GM19193 (cell line): ENCODE measurements around the gene GFPT1.

ENCODE experiments used
- POLR2A ChIP-seq: IDR thresholded peaks from 4 replicates; pipeline ENCODE4 v1.6.1; 2011; ENCODE audit not compliant: insufficient read depth, insufficient read length; ENCODE audit errors: extremely low read depth

The GFPT1 gene

DNA sequence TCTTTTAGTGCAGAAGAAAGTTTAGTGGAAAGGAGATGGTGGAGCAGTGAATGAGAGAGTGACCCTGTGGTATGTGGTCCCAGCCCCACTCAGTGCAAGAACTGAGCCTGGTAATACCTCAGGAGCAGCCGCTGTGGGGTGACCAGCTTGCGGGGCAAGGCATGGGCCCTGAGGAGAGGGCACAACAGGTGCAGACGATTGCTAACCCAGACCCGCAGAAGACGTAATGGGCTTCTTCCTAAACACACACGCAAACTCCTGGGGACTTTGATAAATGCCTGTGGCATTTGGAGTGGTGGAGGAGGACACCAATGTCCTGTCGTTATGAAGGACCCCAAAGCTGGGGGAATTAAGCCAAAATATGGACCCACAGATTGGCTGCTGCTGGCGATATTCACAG lies 78.7 kb downstream of the GFPT1 start:
- no peak for TF ChIP-seq POLR2A

DNA sequence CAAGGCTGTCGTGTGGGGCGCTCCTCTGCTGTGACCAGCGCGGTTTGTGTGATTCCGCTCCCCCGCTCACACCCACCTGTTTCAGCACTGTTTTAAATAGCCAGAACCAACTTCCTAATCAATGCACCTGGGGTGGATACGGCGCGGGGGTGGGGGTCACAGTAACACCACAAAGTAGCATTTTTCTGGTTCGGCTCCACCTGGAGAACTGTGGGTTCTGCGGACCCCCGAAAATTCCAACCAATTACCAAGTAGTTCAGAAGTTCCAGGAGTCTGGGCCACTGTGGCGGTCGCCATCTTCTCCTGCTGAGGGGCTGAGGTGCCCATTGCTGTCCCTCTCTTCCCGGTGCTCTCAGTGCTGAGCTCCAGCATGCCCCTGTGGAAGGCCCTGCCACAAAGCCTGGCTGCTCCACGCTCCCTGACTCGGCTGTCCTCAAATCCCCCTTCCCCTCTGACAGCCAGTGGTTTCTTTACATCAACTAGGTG lies 79.4 kb downstream of the GFPT1 start:
- no peak for TF ChIP-seq POLR2A

DNA sequence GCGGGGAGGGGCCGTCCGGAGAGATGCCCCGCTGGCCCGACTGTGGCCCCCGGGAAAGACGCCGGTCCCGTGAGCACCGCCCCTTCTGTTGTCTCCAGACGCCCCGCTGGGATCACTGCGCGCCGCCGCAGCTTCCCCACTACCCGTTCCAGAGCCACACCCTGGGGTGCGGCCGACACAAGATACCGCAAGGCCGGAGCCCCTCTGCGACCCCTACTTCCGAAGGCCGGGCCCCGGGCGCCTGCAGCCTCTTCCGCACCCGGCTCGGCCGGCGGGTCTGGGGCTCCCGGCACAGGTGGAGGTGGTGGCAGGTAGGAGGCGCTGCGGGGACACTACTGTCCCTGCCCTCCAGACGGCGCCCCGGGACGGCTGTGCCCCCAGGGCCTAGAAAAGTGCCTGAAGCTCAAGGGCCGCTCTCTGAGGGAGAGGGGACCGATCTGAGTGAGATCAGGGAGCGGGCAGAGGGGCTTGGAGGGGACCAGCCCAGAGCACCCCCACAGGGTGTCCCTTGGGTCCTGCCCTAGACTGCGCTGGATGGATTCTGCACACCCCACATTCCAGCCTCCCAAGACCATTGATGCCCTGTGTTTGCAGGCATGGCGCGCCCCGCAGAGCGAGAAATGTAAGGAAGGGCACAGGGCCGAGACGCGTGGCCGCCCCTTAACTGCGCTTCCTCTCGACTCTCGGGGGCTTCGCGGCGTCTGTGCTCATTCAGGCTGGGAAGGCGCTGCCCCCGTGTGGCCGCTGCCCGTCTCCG lies 80.0 kb downstream of the GFPT1 start:
- no peak for TF ChIP-seq POLR2A

DNA sequence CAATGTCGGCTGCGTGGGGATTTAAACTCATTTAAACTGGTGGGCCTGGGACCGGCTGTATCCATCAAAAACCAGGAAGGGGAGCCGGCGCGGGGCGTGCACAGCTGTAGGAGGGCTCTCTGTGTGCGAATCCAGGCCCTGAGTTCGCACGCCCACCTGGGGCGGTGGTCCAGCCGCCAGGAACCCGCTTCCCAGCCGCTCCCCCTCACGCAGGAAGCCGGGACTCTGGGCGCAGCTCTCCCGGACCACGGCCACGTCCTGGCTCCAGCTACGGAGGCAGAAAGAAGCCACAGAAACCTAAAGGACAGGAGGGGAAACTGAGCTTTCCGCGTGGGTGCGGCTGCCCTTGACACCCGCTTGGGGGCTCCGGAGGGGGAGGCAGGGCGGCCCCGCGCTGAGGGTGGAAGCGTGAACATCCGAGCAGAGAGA lies 80.6 kb downstream of the GFPT1 start:
- no peak for TF ChIP-seq POLR2A

DNA sequence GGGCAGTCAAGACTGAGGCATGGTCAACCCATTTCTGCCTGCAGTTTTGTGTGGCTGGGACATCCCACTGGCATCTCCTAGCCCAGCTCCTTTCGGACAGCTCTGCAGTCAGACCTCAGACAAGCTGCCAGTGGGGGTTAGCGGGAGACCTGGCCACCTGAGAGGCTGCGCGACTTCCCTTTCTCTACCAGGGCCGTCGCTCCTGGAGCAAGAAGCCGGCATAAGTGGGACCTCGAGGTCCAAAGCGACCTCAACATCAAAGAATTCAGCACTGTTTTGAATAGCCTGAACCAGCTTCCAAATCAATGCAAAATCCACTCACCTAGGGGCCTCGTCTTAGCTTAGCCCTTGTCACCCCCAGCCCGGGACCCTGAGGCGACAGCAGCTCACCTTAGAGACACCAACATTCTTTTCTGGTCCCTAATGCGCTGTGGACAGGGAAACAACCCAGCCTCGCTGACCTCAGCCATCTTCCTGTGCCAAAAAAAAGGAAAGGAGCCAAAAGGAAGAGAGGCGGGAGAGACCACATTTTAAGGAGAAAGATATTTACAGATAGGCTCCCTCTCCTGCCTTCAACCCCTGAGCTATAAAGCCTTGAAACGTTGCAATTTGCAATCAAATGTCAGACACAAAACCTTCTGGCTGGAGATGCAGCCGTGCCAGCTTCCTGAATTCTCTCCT lies 81.2 kb downstream of the GFPT1 start:
- TF ChIP-seq POLR2A: no peak

DNA sequence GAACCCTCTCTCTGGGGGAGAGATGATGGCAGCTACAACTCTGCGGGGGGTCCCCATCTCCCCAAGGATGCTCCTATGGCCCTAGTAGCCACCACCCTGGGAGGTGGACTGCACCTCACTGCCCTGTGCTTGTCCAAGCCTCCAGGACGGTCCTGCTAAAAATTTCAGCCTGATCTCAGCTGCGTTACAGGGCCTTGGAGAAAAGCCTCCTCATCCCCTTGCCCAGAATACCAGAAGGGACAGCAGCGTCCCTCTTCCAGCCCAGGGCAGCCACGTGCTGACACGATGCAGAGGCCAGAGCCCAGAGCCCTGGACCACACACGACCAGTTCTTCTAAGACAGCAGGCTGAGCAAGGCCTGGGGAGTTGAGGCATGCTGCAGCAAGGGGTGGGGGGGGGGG lies 81.9 kb downstream of the GFPT1 start:
- no peak for TF ChIP-seq POLR2A

DNA sequence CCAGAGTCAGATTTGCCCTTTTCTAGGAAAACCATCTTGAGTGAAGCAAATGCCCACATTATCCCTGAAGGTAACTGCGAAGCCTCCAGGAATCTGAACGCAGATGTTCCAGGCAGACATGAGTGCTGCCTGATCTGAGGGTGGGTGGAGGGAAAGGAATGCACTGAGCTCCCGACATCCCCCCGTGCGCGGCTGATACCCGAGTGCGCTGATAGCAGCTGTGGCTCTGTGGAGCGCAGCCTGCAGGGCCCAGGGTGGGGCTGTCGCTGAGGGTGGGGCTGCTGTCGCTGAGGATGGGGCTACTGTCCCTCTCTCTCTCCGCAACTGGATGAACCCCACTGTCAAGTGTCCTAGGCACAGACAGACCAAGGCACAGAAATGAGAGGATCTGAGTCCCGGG lies 82.4 kb downstream of the GFPT1 start:
- TF ChIP-seq POLR2A: no peak

DNA sequence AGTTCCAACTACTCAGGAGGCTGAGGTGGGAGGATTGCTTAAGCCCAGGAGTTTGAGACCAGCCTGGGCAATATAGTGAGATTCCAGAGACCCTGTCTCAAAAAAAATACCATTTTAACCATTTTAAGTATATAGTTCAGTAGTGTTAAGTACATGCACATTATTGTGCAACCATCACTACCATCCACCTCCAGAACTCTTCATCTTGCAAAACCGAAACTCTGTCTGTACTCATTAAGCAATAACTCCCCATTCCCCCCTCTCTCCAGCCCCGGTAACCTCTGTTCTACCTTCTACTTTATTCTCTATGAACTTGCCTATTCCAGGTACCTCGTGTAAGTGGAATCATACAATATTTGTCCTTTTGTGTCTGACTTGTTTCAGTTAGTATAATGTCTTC lies 86.4 kb downstream of the GFPT1 start:
- TF ChIP-seq POLR2A: no peak

DNA sequence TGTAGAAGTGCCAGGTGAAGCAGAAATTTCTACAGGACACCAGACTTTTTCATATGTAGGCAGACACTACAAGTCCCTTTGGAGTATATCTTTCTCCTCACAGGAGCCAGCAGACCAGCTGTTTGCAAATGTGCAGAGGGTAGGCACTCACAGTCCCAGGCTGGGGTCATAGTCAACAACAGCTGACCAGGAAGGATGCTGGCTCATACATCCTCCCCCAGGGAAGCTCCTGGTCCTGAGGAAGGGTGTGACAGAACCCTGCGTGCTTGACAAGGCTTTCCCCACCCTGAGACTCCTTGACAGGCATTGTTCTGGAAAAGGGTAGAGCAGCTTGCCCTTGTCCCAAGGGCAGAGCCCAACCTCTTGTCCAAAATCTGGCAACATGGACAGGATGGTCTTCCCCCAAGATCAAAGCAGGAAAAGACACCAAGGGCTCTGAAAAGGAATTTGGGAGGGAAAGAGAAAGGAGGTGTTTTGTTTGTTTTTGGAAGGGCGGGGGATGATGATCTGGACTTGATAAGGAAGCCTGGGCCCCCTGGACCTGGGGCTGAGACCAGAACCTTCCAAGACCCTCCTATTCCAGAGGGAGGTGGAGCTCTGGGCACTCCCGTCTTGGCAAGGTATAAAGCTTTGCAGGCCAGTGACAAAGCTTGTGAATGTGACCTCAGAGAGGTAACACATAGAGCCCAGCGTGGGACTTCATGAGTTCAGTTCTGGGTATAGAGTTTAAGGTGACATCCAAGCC lies 87.1 kb downstream of the GFPT1 start:
- no peak for TF ChIP-seq POLR2A

DNA sequence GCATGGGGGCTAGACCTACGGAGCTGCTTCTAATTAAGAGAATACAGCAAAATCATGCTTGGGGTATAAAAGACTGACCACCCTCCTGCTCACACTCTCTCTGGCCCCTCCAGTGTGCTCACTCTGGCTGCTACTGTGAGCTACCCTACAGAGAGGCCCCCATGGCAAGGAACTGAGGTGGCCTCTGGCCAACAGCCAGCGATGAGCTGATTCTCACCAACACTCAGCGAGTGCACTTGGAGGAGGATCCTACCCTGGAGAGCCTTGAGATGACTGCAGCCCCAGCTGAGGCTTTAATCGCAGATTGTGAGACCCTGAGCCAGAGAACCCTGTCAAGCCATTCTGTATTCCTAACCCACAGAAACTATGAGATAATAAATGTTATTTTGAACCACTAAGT lies 88.2 kb downstream of the GFPT1 start:
- no peak for TF ChIP-seq POLR2A

DNA sequence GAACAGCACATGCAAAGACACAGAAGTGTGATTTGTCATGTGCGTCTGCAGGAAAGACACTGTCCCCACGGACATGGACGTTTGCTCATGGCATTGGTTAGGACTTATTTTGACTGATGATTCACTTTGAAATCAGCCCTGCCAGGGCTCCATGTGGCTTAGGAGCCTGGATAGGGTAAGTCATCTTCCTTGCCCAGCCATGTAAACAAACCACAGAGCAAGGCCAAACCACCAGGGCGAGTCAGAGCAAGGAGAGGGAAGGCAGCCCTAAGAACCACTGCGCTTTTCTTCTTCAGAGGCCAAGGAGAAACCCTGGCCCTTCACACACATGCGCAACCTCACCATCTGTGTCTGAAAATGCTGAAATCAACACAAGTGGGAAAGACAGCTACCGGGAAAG lies 88.8 kb downstream of the GFPT1 start:
- TF ChIP-seq POLR2A: no peak

DNA sequence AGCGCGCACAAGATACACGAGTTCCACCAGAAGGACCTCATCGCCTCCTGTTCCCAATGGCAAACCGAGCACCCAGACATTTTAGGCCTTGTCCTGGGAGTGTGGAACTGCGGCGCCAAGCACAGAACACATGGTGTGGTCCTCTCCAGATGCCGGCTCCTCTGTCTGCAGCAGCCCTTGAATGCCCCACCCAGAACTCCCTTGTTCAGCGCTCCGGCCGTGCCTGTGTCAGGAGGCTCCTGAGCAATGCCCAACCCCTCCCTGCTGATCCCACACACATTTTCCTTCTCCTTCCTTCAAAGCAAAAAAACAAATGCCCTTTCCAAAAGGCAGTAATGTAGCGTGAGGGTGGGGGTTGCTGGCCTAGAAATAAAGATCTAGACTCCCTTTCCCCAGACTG lies 89.8 kb downstream of the GFPT1 start:
- no peak for TF ChIP-seq POLR2A

DNA sequence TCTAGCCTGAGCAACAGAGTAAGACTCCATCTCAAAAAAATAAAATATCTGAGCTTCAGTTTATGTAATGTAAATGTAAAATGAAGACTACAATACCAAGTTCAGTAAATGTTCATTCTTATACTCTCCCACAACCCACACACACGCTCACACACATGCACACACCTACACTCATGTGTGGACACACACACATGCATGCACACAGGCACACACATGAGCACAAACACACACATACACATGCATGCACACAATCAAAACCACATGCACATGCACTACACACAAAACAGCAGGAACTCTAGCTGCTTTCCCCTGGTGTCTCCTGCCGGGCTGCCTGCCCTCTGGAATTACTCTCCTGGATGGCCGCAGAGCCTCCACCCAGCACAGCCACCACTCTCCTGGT lies 90.6 kb downstream of the GFPT1 start:
- no peak for TF ChIP-seq POLR2A

DNA sequence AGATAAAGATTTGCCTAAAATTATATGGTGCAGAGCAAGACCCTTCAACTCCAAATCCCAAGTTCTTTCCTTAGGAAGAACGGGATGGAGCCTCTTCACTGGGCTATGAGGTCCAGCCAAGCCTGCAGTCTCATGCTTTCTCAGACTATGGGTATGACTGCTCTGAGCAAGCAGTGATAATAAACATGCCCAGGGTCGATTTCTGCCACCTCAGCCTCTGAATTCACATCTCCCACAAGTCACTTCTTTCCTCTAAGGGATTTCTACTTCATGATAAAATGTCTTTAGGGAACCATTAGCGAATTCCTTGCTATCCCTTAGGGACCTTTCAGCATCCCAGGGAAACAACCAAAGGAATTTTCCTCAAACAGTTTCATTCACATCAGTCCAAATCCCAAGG lies 94.8 kb downstream of the GFPT1 start:
- TF ChIP-seq POLR2A: no peak

DNA sequence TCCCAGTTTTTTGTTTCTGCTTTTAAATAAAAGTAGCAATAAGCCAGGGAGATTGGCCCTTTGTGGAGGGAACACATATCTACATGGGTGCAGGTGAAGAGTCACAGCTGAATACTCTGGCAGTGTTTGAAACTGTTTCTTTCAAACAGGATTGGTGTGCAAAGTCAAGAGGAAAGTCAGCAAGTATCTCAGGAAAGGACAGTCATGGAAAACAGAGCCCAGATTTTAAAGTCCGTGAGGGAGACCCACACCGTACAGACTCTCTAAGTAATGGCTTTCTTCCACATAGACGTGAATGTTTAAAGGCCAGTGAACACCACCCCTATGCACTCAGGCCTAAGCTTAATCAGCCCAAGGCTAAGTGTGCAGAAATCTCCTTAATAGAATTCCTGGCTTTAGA lies 95.3 kb downstream of the GFPT1 start:
- no peak for TF ChIP-seq POLR2A
